Measurements from ENCODE around the gene LMNB1.

- TF ChIP-seq, protein P1, sequence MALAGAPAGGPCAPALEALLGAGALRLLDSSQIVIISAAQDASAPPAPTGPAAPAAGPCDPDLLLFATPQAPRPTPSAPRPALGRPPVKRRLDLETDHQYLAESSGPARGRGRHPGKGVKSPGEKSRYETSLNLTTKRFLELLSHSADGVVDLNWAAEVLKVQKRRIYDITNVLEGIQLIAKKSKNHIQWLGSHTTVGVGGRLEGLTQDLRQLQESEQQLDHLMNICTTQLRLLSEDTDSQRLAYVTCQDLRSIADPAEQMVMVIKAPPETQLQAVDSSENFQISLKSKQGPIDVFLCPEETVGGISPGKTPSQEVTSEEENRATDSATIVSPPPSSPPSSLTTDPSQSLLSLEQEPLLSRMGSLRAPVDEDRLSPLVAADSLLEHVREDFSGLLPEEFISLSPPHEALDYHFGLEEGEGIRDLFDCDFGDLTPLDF (CRISPR knock-in tag; IDR thresholded peaks at IDR 0.05) = no peak
- TF ChIP-seq CTCF (IDR thresholded peaks at IDR 0.05) (no peak), ZNF281 (CRISPR knock-in tag; IDR thresholded peaks at IDR 0.05) (no peak), ZNF121 (CRISPR knock-in tag; IDR thresholded peaks at IDR 0.05) (no peak)
- TF ChIP-seq, protein P2, sequence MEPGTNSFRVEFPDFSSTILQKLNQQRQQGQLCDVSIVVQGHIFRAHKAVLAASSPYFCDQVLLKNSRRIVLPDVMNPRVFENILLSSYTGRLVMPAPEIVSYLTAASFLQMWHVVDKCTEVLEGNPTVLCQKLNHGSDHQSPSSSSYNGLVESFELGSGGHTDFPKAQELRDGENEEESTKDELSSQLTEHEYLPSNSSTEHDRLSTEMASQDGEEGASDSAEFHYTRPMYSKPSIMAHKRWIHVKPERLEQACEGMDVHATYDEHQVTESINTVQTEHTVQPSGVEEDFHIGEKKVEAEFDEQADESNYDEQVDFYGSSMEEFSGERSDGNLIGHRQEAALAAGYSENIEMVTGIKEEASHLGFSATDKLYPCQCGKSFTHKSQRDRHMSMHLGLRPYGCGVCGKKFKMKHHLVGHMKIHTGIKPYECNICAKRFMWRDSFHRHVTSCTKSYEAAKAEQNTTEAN (CRISPR knock-in tag; IDR thresholded peaks at IDR 0.05) = no peak
These were observed 35.2 kb downstream of the LMNB1 start for GRCh38 chr5:126812199-126812570.

Measured in WTC11 (cell line).